ENCODE results near the gene ATP8A1.
A peak's percentile ranks its signal among the peaks of the same experiment; 100 is the strongest.
"Not testable (repeated sequence)": the region's sequence is repeated elsewhere in the genome, so short reads cannot be mapped to it uniquely, and the experiment has no call there.

Gene ATP8A1

DNA sequence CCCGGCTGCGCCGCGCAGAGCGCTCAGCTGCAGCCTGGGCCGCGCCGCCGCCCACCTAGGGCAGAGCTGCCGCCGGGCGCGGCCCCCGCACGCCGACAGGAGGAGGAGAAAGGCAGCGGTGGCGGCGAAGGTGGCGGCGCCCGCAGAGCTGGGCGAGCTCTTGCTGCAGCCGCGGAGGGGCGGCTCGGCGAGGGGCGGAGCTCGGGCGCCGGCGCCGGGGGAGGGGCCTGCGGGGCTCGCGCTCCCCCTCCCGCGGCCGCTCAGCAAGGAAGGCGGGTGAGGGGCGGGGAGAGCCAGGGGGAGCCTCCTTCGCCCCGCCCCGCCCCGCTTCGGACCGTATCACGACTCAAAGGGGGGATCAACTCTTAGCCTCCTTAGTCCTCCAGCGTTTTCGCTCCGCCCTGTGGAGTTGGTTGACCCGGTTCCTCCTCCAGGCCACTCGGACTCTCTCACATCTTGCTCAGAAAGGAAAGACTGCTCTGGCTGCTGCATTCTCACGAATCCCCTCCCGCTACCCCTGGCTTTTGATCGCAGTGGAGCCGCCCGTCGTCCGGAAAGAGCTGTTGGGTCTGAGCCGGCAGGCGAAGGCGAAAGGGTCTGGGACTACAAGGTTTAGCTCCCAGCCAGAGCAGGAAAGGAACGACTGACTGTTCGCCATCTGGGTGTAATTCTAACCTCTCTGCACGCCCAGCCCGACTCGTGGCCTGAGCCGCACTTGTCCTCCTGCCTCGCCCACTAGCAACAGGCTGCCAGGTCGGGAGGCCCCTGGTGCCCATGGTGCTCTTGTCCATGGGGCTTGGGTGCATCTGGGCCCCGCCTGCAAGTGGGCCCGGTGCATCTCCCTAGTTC, at the start of gene ATP8A1:
ATP8A1 (minus strand) TSS at position 162 of the 849 bp plus-strand sequence. CDS start 232 bp downstream, outside the sequence.
- DNase-seq = peak; percentile 74

DNA sequence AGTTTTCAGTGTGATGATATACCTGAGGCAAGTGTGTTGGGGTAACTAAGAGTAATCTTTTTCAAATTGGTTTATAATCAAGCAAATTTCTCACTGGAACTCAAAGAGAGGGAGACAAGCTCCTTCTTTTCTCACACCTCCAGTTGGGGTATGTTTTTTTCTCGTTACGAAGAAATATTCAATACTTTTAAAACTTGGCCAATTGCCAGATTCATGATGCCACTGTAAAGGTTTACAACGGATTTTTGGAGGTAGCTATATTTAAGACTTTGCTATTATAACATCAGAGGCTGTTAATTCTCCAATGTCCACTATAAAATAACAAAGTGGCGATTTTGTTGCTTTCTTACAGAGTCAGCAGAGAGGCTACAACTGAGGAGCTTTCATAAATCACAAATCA, 49.2 kb upstream of the ATP8A1 start:
- no peak for DNase-seq

GRCh38 chr4:42703813-42704212, 46.9 kb upstream of the ATP8A1 start:
- no peak for DNase-seq

DNA sequence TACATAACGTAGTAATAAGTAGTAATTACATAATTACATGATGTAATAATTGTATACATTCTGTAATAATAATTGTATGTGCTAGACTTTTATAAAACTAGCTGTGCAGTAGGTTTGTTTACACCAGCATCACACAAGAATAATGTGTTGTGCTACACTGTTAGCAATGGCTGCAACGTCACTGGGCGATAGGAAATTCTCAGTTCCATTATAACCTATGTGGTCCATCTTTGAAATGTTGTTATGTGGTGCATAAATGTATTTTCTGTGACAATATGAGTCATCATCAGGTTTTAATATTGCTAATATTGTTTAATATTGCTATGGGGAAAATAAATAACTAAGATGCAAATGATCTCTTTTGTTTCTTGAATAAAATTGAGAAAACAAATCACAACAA, 46.0 kb upstream of the ATP8A1 start:
- no peak for DNase-seq

GRCh38 chr4:42701780-42702179, 44.9 kb upstream of the ATP8A1 start:
- not testable (repeated sequence) for DNase-seq

DNA sequence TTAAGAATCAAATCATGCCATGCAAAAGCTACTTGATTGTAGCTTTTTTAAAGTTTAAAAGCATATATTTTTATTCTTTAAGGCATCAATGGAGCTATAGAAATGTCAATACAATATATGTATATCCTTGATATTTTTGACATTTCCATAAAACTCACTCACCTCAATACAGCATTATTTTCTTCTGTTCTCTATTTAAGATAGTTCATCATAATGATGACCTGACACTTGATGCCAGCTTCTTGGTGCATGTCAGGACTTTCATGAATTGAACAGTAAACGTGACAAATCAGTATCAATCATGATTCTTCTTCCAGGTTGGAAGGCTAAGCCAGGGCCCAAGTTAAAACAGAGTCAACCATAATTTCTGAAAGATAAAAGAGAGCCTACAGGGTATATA, 33.6 kb upstream of the ATP8A1 start:
- DNase-seq = no peak

GRCh38 chr4:42683393-42683792, 26.5 kb upstream of the ATP8A1 start:
- DNase-seq = no peak

- DNase-seq = no peak
These were observed 21.6 kb upstream of the ATP8A1 start for GRCh38 chr4:42678512-42678911.

DNA sequence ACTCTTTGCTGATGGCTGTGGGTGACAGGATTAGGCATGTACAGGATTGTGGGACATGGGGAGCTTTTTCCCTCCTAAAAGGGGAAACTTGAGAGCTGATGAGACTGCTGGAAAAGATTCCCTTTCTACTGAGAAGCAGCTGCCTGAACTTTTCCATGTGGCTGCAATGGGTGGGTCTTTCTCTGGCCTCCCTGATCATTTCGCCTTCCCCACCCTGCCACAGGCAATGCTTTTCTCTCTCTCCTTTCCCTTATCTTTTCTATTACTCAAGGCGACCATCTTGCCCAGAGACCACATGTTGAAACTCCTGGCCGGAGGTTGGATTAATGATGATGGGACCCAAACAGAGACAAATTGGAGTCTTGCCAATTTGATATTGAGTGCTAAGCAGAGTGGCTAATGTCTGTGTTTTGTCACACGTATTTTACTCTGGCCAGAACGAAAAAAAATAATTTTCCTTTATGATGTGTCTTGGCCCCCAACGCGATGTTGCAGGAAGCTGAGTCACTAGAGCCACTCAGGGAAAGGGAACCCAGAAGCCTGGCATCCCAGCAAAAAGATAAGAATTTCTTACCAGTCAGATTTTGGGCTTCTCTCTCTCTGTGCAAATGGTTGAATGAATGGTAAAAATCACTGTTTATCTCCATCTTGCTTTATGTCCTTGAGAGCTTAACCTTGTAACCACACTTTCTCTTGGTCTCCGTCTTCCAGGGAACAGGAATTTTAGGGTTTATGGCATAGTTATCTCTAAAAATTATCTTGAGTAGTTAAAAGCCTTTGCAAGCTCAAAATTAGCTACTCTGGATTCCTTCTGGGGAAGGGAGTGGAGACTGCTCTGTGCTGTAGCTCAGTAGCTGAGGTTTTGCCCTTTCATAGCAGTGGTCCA, 19.4 kb upstream of the ATP8A1 start:
- no peak for DNase-seq

DNA sequence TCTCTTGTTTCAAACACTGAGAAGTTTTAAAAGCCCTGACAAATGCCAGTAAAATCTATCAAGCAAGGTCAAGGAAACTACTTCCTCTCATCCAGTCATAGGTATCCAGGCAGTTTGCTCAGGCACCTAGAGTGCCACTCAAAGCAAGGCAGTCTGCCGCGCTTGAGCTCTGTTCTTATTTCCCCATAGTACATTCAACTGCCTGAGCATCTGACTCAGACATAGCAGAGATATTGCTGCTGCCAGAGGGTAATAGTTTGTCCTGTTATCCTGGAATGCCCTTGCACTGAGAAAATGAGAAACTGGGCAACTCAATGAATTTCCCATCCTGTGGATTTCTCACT, 16.1 kb upstream of the ATP8A1 start:
- no peak for DNase-seq

DNA sequence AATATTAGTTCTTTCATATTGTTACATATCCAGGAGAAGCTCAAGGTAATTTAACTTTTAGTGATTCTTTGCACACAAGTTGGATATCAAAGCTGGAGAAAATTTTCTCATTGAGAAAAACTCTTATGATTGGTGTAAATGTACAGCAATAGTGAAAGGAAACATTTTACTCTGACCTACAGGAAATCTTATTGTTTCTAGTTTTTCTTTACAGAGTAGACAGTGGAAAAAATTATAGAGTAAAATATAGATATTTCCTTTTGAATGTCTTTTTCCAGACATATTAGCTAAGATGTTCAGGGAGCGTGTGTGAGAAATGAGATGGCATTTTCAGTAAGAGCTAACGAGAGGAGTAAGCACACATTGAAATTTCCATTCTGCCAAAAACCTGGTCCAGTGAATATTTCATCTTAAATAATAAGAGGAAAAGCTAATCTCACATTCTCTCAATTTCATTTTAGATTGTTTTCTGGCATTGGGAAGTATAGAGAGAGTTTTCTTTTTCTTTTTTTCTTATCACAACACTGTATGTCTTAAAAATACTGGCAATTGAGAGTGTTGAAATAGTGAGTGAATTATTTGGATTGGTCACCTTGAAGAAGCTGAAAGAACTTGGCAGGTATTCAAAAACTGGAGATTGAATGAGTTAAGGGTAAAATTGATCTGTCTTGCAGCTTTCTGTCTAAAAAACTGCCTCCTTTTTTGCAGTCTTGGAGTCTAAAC, 15.6 kb upstream of the ATP8A1 start:
- DNase-seq = no peak

- no peak for DNase-seq
These were observed 14.7 kb upstream of the ATP8A1 start for GRCh38 chr4:42671431-42672194.

DNA sequence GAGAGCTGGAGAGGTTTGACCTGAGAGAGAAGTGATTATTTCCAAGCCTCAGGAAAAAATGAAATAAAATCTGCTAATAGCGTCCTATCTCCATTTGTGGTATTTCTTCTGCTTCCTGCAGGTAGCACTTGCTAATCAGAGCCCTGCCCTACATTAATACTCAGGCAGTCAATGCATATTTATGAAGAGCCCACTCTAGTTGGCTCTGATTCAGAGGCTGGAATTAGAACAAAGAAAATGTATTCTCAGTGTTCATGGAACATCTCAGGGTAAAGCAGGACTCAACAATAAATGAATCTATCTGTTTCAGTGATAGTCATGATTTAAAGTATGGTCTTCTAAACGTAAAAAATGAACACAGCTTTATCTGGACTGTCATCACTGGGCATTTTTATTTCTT, 1.4 kb upstream of the ATP8A1 start:
- no peak for DNase-seq

GRCh38 chr4:42656679-42656943, 294 bp downstream of the ATP8A1 start:
- DNase-seq = no peak

GRCh38 chr4:42655921-42656678, 805 bp downstream of the ATP8A1 start:
- DNase-seq = no peak

GRCh38 chr4:42655269-42655637, 1.7 kb downstream of the ATP8A1 start:
- no peak for DNase-seq

- DNase-seq = no peak
These were observed 2.2 kb downstream of the ATP8A1 start for GRCh38 chr4:42654631-42655268.

DNA sequence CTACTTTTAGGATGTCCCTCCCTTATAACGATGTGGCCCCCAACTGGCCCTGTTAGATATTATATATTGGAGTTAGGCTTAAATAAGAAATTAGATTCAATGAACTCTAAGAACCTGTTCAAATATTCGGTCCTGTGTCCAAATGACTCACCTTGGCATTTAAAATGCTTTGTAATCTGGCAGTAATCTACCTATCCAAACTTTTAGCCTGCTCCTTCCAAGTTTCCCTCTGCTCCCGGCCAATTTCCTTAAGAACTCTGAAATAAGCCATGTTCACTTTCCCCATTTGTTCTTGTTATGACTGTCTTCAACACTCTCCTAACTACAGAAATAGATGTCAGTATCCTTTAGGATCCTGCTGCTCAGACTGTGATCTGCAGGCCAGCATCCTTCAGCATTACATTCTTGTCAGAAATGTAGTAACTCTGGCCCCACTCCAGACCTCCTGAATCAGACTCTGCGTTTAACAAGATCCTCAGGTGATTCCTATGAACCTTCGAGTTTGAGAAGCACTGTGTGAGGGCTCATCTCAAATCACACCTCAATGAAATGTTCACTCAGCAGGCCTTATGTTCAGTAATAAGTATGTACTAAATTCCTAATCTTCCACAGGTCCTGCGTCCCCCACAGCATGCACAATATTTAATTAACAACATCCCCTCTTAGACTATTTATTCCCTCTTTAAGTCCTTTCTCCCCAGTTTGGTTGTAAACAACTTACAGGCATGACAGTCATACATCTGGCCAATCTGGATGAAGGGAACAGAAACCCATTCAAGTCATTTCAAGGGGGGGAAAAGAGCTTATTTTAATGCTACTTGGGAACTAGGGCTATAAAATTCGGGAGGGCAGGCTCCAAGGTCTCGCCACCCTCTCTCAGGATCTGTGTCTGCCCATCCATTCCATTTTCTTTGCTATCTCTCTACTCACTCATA, 3.0 kb downstream of the ATP8A1 start:
- DNase-seq = no peak

DNA sequence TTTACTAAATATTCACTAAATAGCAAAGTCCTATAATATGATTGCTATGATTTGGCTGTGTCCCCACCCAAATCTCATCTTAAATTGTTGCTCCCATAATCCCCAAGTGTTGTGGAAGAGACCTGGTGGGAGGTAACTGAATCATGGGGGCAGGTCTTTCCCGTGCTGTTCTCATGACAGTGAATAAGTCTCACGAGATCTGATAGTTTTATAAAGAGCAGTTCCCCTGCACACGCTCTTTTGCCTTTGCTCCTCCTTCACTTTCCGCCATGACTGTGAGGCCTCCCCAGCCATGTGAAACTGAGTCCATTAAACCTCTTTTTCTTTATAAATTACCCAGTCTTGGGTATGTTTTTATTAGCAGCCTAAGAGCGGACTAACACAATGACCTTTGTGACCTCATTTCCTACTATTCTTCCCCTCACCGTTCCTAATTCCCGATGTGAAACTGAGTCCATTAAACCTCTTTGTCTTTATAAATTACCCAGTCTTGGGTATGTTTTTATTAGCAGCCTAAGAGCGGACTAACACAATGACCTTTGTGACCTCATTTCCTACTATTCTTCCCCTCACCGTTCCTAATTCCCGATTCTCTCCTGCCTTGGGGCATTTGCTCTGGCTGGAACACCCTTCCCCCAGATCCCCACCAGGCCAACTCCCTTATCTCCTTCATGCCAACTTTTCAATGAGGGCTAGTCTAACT, 4.2 kb downstream of the ATP8A1 start:
- DNase-seq = not testable (repeated sequence)

- DNase-seq = no peak
These were observed 7.0 kb downstream of the ATP8A1 start for GRCh38 chr4:42649870-42650269.

Data from NCI-H748 treated with DMSO at 0.1 percent for 48 hours (cell line).